NOMO-1 treated with DMSO at 0.1 percent for 48 hours (cell line): ENCODE measurements around the gene RNF126.
"Not testable (repeated sequence)": the region's sequence is repeated elsewhere in the genome, so short reads cannot be mapped to it uniquely, and the experiment has no call there.

Source experiments
- DNase-seq: peaks from one replicate; lab custom pipeline; 2025; ENCODE audit not compliant: unreplicated experiment; lab: John Stamatoyannopoulos, UW

RNF126 gene

DNA sequence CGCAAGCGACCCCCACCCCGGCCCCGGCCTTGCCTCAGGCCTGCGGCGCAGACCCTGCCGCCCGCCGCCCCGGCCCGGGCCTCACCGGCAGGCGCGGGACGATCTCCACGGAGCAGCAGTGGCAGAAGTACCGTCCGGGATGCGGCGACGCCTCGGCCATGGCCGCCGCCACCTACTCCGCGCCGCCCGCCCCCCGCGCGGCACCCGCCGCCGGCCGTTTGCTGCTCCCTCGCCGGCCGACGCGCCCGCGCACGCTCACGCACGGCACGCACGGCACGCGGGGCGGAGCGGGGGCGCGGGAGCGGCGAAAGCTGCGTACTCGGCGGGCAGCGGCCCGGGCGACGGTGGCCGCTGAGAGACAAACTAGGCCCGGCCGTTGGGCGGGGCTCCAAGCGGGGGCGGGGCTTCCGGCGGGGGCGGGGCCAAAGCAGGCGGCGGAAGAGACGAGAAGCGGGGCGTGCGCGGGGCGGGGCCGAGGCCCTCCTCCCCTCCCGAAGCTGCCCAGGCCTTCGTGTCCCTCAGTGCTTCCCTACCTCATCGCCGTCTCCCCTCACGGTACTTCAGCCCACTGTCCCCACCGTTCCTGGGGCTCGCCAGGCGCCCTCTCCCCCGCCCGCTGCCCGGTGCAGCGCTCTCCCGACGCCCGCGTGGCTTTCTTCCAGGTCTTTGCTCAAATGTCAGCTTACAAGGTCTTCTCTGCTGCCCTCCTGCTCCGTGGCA, at the start of gene RNF126:
TSS of gene RNF126 (minus strand) at position 253 of the 720 bp plus-strand sequence. CDS start at position 160, 93 bp downstream.
- peak; percentile 89 for DNase-seq

DNA sequence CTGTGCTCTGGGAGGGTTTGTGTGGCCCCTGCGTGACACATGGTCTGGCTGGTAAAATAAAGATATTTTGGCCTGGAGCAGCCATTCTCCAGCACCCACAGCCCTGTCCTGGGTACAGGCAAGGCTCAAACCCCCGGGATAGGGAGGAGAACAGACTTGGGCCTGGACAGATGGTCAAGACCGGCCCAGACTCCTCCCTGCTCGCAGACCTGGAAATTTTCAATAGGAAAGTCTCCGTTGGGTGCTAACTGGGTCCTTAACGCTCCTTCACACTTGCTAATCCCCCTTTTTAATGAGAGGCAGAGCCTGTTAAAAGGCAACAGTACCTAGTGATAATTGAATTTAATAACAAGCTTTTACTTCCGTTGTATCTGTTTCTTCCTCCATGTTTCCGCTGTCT, 48.2 kb upstream of the RNF126 start:
- DNase-seq: no peak

DNA sequence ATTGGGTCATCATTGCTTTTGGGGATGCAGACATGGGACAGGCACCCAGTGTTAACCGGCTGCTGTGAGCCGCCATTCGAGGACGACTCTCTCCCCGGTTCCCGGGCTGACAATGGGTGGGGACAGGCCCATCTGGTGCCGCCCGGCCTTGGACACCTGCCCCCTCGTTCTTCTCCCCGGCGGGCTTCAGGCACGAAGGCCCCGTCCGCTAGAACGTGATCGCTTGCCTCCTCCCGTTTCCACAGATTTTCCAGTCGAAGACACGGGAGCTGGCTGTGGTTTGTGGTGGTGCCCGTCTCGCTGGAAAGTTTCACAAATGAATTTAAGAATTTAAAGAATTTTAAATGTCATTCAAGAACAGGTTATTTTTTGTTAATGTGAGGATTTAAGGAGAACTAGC, 47.8 kb upstream of the RNF126 start:
- DNase-seq: no peak

DNA sequence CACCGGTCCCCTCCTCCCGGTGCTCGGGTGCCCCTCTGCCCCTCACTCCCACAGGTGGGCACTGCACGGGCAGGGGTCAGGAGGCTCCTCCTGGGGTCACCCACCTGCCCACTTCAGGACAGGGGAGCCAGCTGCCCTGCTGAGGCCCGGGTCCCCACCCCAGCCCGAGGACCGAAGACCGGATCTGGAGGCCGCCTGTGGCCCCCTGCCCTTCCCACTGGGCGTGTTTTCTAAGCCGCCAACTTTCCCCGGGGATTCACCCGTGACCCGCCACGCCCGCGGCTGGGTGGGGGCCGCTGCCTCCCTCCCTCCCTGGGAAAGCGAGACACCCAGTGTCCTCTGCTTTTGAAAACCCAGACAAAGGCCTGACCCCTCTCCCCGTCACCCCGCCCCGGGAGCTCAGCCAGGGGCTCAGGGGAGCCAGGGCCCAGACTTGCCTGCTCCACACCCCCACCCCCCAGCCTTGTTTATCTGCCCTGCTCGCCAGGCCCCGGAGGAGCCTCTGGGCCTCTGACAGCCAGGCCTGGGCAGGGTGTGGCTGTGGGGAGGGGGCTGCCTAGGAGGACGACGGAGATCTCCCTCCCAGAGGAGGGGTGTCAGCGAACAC, 47.1 kb upstream of the RNF126 start:
- no peak for DNase-seq

DNA sequence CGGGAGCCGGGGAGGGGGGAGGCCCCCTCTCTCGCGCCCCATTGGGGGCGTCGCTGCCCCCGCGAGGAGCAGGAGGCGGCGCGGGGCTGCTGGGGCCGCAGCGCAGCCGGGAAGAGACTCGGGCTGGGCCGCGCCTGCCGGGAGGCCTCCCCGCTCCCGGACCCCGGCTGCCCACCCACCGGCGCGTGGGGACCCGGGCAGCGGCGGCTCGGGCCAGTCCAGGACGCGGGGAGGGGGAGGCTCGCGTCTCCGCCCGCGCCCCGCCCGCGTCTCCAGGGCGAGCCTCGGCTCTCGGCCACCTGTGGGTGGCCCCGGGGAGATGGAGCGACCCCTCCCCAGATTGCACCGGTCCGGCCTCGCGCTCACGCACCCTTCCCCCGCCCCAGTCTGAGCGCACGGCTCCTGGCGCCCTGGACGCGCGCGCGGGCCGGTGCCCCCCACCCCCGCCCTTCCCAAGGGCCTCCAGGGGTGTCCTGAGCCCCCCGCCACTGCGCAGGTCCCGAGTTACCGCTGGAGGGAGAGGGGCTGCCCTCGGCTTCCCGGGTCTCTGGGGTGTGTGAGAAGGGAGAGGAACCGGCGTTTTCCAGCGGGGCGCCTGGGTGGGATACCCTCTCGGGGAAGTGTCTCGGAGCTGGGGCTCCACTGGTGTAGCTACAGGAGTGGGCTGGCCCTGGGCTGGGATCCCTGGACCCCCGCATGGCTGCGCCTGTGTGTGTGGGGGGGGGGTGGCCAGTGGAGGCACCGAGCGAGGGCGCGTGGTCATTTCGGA, 46.4 kb upstream of the RNF126 start:
- DNase-seq: no peak

DNA sequence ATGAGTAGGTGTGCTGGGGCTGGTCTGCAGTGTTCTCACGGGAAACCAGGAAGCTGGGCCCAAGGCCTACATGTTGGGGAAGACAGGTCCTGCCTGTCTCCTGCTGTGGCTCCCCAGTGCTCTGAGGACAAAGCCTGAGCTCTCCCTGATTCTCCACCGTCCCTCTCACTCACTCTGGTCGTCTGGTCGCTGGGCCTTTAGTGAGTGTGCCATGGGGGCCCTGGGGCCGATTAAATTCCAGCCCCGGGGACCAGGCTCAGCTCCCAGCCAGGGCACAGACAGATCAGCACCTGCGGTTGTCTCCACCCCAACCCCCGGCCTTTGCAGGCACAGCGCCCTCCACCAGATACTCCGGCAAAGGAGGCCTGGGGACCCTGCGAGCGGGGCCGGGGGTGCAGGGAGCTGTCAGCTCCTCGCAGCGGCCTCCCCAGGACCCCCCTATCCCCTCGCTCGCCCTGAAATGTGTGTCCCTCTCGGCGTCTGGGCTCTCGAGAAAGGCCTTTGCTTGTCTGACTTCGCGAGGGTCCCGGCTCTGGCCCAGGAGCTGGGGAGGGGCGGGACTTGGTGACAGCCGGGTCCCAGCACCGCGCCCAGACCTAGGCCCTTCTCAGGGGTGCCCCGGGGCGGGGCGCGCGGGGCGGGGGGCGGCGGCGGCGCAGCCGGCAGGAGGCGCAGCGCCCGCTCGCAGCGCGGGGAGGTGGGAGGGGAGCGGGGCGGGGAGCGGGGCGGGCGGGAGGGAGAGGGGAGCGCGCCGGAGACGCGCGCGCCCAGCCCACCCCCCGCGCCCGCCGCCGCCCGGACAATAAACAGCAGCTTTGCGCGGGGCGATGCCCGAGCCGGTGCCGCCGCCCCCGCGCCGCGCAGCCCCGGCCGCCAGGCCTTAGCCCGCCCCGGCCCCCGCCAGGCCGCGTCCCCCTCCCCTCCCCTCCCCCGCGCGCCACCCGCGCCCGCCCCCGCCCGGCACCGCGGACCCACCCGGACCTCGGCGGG, 45.4 kb upstream of the RNF126 start, which contains the start of gene PALM:
TSS of gene PALM (plus strand) at position 782 of the 990 bp plus-strand sequence. CDS start 212 bp downstream, outside the sequence.
- no peak for DNase-seq

DNA sequence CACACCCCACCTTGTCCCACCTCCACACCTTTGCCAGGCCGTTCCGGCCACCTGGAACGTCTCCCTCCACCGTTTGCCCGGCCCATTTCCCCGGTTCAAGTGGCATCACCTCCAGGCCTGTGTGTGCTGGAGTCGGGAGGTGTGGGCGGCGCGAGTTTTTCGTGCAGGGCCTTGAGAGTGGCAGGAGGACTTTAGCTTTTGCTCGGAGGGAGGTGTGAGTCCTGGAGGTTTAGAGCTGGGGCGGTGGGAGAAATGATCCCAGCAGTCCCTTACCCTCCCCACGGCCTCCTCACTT, 41.4 kb upstream of the RNF126 start:
- no peak for DNase-seq

DNA sequence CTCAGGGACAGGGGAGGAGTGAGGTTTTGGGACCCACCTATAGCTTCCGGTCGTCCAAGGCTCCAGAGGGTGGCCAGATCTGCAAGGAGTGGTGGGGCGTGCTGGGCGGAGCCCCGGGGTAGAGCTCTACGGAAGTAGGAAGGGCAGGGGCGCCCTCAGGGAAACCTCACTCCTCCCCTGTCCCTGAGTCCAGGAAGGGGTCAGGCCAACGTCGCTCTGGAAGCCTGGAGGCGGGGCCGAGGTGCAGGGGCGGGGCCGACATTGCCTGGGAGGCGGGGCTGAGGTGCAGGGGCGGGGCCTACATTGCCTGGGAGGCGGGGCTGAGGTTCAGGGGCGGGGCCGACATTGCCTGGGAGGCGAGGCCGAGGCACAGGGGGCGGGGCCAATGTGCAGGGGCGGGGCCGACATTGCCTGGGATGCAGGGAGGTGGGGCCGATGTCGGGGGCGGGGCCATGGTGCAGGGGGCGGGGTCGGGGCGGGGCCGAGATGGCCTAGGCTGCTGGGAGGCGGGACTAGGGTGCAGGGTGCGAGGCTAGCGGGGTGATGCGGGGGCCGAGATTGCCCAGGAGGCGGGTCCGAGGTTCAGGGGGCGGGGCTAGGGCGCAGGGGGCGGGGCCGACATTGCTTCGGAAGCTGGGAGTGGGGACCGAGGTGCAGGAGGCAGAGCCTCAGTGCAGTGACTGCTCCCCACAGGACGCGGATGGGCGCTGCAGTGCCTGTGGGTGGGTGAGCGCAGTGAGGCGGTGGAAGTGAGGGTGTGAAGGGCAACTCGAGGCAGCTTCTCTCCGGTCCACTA, 40.8 kb upstream of the RNF126 start:
- DNase-seq: peak; percentile 98

DNA sequence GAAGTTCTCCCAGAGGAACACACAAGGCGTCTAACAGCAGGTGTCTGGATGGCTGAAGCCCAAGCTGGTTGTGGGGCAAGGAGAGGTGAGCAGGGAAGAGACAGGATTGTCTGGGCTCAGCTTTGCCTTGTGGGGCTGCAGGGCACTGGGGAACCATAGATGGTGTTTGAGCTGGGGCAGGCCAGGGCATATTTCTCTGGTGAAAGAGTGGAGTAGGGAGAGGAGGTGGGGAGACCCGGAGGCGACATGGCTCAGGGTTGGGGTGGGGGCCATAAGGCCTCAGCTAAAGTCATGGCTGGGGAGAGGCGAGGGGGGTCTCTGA, 40.3 kb upstream of the RNF126 start:
- DNase-seq: no peak

DNA sequence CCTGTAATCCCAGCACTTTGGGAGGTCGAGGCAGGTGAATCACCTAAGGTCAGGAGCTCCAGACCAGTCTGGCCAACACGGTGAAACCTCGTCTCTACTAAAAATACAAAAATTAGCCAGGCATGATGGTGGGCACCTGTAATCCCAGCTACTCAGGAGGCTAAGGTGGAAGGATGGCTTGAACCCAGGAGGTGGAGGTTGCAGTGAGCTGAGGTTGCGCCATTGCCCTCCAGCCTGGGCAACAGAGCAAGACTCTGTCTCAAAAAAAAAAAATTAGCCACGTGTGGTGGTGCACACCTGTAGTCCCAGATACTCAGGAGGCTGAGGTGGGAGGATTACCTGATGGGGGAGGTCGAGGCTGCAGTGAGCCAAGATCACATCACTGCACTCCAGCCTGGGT, 39.8 kb upstream of the RNF126 start:
- not testable (repeated sequence) for DNase-seq

DNA sequence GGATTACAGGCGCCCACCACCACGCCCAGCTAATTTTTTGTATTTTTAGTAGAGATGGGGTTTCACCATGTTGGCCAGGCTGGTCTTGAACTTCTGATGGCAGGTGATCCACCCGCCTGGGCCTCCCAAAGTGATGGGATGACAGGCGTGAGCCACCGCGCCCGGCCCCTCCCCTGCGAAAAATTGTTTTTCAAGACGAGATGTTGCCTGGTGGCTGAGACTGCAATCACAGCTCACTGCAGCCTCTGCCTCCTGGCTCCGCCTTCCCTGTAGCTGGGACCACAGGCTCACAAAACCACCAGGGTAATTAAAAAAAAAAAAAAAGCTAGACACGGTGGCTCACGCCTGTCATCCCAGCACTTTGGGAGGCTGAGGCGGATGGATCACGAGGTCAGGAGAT, 36.9 kb upstream of the RNF126 start:
- DNase-seq: peak; percentile 84

DNA sequence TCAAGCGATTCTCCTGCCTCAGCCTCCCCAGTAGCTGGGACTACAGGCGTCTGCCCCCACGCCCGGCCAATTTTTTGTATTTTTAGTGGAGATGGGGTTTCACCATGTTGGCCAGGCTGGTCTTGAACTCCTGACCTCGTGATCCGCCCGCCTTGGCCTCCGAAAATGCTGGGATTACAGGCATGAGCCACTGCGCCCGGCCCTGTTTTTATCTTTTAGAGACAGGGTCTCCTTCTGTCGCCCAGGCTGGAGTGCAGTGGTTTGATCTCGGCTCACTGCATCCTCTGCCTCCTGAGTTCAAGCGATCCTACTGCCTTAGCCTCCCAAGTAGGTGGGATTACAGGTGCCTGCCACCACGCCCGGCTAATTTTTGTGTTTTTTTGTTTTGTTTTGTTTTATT, 35.5 kb upstream of the RNF126 start:
- not testable (repeated sequence) for DNase-seq

DNA sequence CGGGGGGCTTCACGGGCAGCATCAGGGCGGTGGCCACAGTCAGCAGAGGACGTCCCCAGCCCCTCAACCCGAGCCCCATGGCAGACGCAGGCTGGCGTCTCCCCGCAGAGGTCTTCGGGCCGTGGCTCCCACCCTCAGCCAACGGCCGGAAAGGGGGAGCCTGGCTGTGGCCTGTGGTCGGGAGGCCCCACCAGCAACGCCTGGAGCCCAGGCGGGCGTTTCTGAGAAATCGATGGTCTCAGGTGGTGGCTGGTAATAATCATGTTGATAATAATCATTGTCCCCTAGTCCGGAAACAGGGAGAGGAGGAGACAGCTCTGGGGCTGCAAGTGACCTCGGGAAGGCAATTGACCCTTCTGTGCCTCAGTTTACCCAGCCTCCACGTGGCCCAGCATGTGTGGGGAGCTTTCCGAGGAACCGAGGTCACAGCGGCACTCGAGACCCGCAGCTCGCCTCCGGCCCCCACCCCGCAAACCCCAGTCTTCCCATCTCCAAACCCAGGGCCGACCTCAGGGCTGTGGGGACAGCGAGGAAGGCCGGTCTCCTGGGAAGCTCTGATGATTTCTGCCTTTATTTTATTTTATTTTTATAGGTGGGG, 32.4 kb upstream of the RNF126 start, which contains the start of gene PRSS57:
TSS of gene PRSS57 (minus strand) at position 101 of the 598 bp plus-strand sequence. CDS start at position 79, 22 bp downstream.
- peak; percentile 33 for DNase-seq

DNA sequence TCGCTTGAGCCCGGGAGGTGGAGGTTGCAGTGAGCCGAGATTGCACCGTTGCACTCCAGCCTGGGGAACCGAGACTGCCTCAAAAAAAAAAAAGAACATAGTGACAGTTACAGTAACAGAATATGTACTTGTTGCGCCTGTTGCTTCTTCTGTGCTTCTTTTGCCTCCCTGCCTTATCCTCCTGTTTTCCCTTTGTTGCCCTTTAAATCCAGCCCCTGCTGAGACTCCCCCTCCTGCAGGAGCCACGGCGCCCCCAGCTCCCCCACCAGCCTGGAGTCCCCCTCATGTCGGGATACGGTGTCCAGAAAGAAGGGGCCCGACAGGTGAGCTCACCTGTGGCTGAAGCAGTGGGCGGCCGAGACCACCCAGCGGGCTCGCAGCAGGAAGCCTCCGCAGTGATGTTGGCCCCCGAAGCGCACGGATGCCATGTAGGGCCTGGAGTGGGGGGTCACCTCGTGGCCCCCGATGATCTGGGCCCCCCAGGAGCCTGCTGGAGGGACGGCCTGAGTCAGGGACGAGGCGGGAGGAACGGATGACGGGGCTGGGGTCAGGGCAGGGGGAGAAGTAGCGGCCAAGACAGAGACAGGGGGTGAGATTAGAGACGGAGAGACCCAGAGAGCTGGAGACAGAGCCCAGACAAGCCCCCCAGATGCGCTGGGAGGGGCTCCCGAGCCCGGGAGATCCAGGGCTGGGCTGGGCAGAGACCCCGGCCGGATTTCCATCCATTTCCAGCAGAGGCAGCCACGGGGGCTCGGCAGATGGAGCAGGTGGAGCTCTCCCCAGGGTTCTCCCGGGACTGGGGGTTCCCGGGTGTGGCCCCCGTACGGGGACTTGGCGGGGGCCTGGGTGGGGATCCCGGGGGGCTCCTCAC, 31.7 kb upstream of the RNF126 start:
- DNase-seq: peak; percentile 22

DNA sequence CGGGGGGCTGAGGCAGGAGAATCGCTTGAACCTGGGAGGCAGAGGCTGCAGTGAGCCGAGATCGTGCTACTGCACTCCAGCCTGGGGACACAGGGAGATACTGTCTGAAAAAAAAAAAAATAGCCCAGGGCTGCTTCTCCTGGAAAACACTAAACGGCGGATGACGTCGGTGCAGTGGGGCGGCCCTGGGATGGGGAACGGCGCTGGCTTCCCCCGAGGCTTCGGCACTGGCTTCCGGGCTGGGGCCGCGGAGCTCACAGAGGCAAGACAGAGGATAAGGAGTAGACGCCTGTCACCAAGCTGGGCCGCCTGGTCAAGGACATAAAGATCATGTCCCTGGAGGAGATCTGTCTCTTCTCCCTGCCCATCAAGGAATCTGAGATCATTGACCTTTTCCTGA, 27.2 kb upstream of the RNF126 start:
- no peak for DNase-seq

DNA sequence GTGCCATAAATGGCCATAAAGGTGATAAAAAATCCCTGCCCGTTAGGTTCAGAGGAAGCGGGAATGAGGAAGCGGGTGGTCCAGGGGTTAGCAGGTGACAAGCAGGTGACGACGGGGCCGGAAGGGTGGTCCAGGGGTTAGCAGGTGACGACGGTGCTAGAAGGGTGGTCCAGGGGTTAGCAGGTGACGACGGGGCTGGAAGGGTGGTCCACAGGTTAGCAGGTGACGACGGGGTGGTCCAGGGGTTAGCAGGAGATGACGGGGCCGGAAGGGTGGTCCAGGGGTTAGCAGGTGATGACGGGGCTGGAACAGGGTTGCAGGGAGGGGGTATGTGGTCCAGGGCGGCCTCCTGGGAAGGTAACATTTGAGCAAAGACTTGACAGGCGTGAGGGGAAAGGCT, 26.0 kb upstream of the RNF126 start:
- DNase-seq: no peak

DNA sequence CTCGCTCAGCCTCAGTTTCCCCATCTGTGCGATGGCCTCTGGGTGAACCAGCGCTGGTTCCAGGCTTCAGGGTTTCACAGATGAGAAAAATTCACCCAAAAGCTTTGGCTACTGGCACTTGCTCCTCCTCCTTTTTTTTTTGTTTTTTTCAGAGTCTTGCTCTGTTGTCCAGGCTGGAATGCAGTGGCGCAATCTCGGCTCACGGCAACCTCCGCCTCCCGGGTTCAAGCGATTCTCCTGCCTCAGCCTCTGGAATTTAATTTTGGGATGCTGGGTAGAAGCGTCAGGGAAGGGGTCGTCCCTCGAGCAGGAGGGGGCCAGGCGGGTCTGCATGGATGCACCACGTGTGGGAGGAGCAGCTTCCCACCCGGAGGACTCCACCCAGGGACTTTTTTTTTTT, 25.2 kb upstream of the RNF126 start:
- DNase-seq: no peak

DNA sequence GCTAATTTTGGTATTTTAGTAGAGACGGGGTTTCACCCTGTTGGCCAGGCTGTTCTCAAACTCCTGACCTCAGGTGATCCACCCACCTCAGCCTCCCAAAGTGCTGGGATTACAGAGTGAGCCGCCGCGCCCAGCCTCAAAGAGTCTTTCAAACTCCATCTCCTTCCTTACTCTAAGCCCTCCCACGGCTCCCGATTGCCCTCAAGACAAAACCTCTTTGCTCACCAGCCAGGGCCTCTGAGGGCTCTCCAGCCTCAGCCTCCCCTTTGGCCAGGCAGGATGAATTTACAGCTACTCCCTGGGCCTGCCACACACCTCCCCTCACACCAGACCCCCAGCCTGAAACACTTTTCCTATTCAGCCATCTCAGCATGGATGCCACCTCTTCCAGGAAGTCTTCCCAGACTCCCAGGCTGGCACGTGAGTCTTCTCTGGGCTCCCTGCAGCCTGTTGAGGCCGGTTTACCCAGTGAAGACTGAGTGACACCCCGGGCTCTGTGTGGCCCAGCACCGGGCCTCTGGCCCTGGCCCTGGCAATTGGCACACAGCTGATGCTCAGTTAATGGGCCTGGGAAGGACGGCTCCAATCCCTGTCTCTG, 24.7 kb upstream of the RNF126 start:
- DNase-seq: no peak
